ENCODE measurements around the gene TAF8.

- TF ChIP-seq CTCF (IDR thresholded peaks at IDR 0.05) (no peak), POLR2A (IDR thresholded peaks at IDR 0.05) (no peak)
These were observed 75.3 kb downstream of the TAF8 start for GRCh38 chr6:42125663-42126062.

Data from esophagus squamous epithelium (tissue), 4 donors.